Upper lobe of right lung (tissue), 1 donor: ENCODE data around the gene GALNT9. TPM values are rescaled to one million over a fixed set of nuclear protein-coding genes. Genes with fewer than 3 reads are reported as not detected.
"Not testable (repeated sequence)": the region's sequence is repeated elsewhere in the genome, so short reads cannot be mapped to it uniquely, and the experiment has no call there.

Source experiments
- ATAC-seq: fragments of 200-7000 bp; cut with Tn5 transposase; one replicate; pipeline ENCODE4 v1.9.1; 2020; ENCODE audit warnings: mild to moderate bottlenecking, moderate library complexity
- DNase-seq: peaks from one replicate; pipeline ENCODE4 v3.0.0-alpha.2; 2020
- H3K27ac ChIP-seq: fragments of 200-600 bp; one replicate; pipeline ENCODE4 v1.8.0; 2022
- H3K27me3 ChIP-seq: fragments of 200-600 bp; one replicate; pipeline ENCODE4 v1.8.0; 2022; ENCODE audit warnings: mild to moderate bottlenecking
- H3K36me3 ChIP-seq: fragments of 200-600 bp; one replicate; pipeline ENCODE4 v1.8.0; 2022
- H3K4me1 ChIP-seq: fragments of 200-600 bp; one replicate; pipeline ENCODE4 v1.8.0; 2022
- H3K4me3 ChIP-seq: fragments of 200-600 bp; one replicate; pipeline ENCODE4 v1.8.0; 2022; ENCODE audit warnings: mild to moderate bottlenecking
- H3K9me3 ChIP-seq: fragments of 200-600 bp; one replicate; pipeline ENCODE4 v1.8.0; 2022
- CTCF ChIP-seq: fragments of 200-600 bp; IDR thresholded peaks from one replicate; pipeline ENCODE4 v1.8.0; 2022; ENCODE audit warnings: antibody characterized with exemption
- intact Hi-C: fragments of 100-400 bp; cut with DNase I; formaldehyde crosslinking; loops from one replicate; pipeline ENCODE4 v1.11.0; 2022
- total RNA-seq: library from RNA; stranded (reverse); fragmentation: NEBNext Ultra II Directional; extraction: Animal tissue kit (Norgen Biotek cat#: 25700); gene quantifications from one replicate; pipeline ENCODE4 v1.2.1, GENCODE V29; 2021
- donor health status: DM: no; HTN: yes; CAD: no; lungs with severe emphysema.

The GALNT9 gene
- total RNA-seq, 1 donor from 2014 or later = 1.6 TPM

- no peak for ATAC-seq
- H3K27me3 ChIP-seq = no peaks in the 10 kb centered on the region
- H3K27ac ChIP-seq = no peak overlapping the region
- no peak for TF ChIP-seq CTCF
- H3K4me1 ChIP-seq = no peaks in the 10 kb centered on the region
- DNase-seq = no peak
- intact Hi-C loops = no loop called here
- no peaks in the 10 kb centered on the region for H3K36me3 ChIP-seq
- no peak overlapping the region for H3K4me3 ChIP-seq
- no peaks in the 10 kb centered on the region for H3K9me3 ChIP-seq
Observed at GRCh38 chr12:132308853-132309595, 20.4 kb downstream of the GALNT9 start.

- no peaks in the 10 kb centered on the region for H3K27me3 ChIP-seq
- H3K4me3 ChIP-seq = no peak overlapping the region
- peak; percentile 23 for ATAC-seq
- DNase-seq = no peak
- no peaks in the 10 kb centered on the region for H3K4me1 ChIP-seq
- no peak for TF ChIP-seq CTCF
- H3K9me3 ChIP-seq = no peaks in the 10 kb centered on the region
- H3K27ac ChIP-seq = no peak overlapping the region
- no peaks in the 10 kb centered on the region for H3K36me3 ChIP-seq
- intact Hi-C loops = no loop called here
Observed at GRCh38 chr12:132307976-132308852, 21.2 kb downstream of the GALNT9 start.

- no peaks in the 10 kb centered on the region for H3K9me3 ChIP-seq
- H3K27ac ChIP-seq = no peak overlapping the region
- intact Hi-C loops = no loop called here
- H3K36me3 ChIP-seq = no peaks in the 10 kb centered on the region
- no peak for TF ChIP-seq CTCF
- no peak for ATAC-seq
- no peaks in the 10 kb centered on the region for H3K4me1 ChIP-seq
- no peak overlapping the region for H3K4me3 ChIP-seq
- no peak for DNase-seq
- no peaks in the 10 kb centered on the region for H3K27me3 ChIP-seq
Observed at GRCh38 chr12:132306885-132307191, 22.6 kb downstream of the GALNT9 start.

- Histone ChIP-seq H3K27ac (no peak overlapping the region), H3K36me3 (no peaks in the 10 kb centered on the region), H3K4me1 (no peaks in the 10 kb centered on the region), H3K27me3 (no peaks in the 10 kb centered on the region), H3K4me3 (no peak overlapping the region), H3K9me3 (no peaks in the 10 kb centered on the region)
- intact Hi-C loops = no loop called here
- ATAC-seq = no peak
- no peak for DNase-seq
- no peak for TF ChIP-seq CTCF
Observed at GRCh38 chr12:132305991-132306884, 23.2 kb downstream of the GALNT9 start.

- ATAC-seq (no peak), DNase-seq (no peak)
- H3K4me3 ChIP-seq = no peak overlapping the region
- no peaks in the 10 kb centered on the region for H3K27me3 ChIP-seq
- intact Hi-C loops = no loop called here
- H3K36me3 ChIP-seq = no peaks in the 10 kb centered on the region
- H3K27ac ChIP-seq = no peak overlapping the region
- no peaks in the 10 kb centered on the region for H3K9me3 ChIP-seq
- no peaks in the 10 kb centered on the region for H3K4me1 ChIP-seq
- no peak for TF ChIP-seq CTCF
Observed at GRCh38 chr12:132305560-132305966, 23.8 kb downstream of the GALNT9 start.

- ATAC-seq, H3K27ac ChIP-seq, H3K4me3 ChIP-seq, H3K27me3 ChIP-seq, intact Hi-C loops, H3K36me3 ChIP-seq, H3K4me1 ChIP-seq, H3K9me3 ChIP-seq, DNase-seq: not testable (repeated sequence)
Observed at GRCh38 chr12:132304866-132305265, 24.5 kb downstream of the GALNT9 start.

GRCh38 chr12:132303853-132304373 is 25.5 kb downstream of the GALNT9 start:
- H3K36me3 ChIP-seq, H3K27ac ChIP-seq, H3K4me3 ChIP-seq, H3K4me1 ChIP-seq, DNase-seq, ATAC-seq, intact Hi-C loops, H3K27me3 ChIP-seq, H3K9me3 ChIP-seq: not testable (repeated sequence)
